Gastroesophageal sphincter (tissue), 3 donors: ENCODE data around the gene SELENOV.

ENCODE experiments used
- CTCF ChIP-seq, 4 experiments: fragments of 200-600 bp in 2 of 4; fragments of 450-650 bp in 2 of 4; sonication (generic) in 1 of 4; IDR thresholded peaks; one replicate each; pipeline ENCODE4 v1.5.1; 2017 to 2019; ENCODE audit warnings: antibody characterized with exemption in 4 of 4, mild to moderate bottlenecking in 2 of 4, moderate library complexity in 2 of 4
- POLR2AphosphoS5 ChIP-seq: sonication (generic); formaldehyde crosslinking; IDR thresholded peaks from one replicate; pipeline ENCODE4 v1.6.1; 2017; ENCODE audit warnings: antibody characterized with exemption

GRCh38 chr19:39512988-39513387 lies 2.0 kb upstream of the SELENOV start:
- no peak for TF ChIP-seq CTCF (IDR thresholded peaks at IDR 0.05)
- no peak for TF ChIP-seq POLR2AphosphoS5
